Loucy (cell line): ENCODE results near the gene KIFC1.

Source experiments
- H2AFZ ChIP-seq: fragments of 200-600 bp; sonication (generic); 2 replicates; pipeline ENCODE4 v1.6.0; 2016; ENCODE audit warnings: antibody characterized with exemption, mild to moderate bottlenecking, low read length, moderate library complexity
- H3F3A ChIP-seq: fragments of 200-600 bp; 2 replicates; pipeline ENCODE4 v1.6.0; 2016; ENCODE audit warnings: antibody characterized with exemption, low read depth, mild to moderate bottlenecking
- H3K27me3 ChIP-seq: fragments of 200-600 bp; sonication (generic); 2 replicates; pipeline ENCODE4 v1.6.1; 2014; ENCODE audit warnings: low read length, mild to moderate bottlenecking; ENCODE audit not compliant: insufficient read depth, poor library complexity, severe bottlenecking
- H3K36me3 ChIP-seq: fragments of 200-600 bp; sonication (generic); 2 replicates; pipeline ENCODE4 v1.6.1; 2016; ENCODE audit warnings: low read length; ENCODE audit not compliant: insufficient read depth
- H3K4me1 ChIP-seq: fragments of 200-600 bp; sonication (generic); 2 replicates; pipeline ENCODE4 v1.5.1; 2014; ENCODE audit warnings: low read length, mild to moderate bottlenecking; ENCODE audit not compliant: insufficient read depth, poor library complexity, severe bottlenecking
- H3K4me2 ChIP-seq: fragments of 200-600 bp; sonication (generic); 2 replicates; pipeline ENCODE4 v1.6.0; 2014; ENCODE audit warnings: antibody characterized with exemption, low read length, low read depth, mild to moderate bottlenecking; ENCODE audit not compliant: poor library complexity, severe bottlenecking
- H3K4me3 ChIP-seq: fragments of 200-600 bp; sonication (generic); 2 replicates; pipeline ENCODE4 v1.5.1; 2014; ENCODE audit warnings: low read length, mild to moderate bottlenecking, mixed read lengths; ENCODE audit not compliant: poor library complexity, severe bottlenecking
- H3K79me2 ChIP-seq: fragments of 200-600 bp; sonication (generic); 2 replicates; pipeline ENCODE4 v1.6.1; 2014; ENCODE audit warnings: low read length; ENCODE audit not compliant: insufficient read depth
- H3K9ac ChIP-seq: fragments of 200-600 bp; sonication (generic); 2 replicates; pipeline ENCODE4 v1.6.0; 2014; ENCODE audit warnings: mild to moderate bottlenecking, low read depth, low read length, moderate library complexity; ENCODE audit not compliant: poor library complexity, severe bottlenecking
- H3K9me2 ChIP-seq: fragments of 200-600 bp; sonication (generic); replicated peaks from 2 replicates; pipeline ENCODE4 v1.6.1; 2016; ENCODE audit warnings: low read depth, low read length, mixed read lengths
- H3K9me3 ChIP-seq: fragments of 200-600 bp; sonication (generic); 2 replicates; pipeline ENCODE4 v1.6.1; 2014; ENCODE audit warnings: mild to moderate bottlenecking, antibody characterized with exemption, low read length, low read depth; ENCODE audit not compliant: insufficient read depth
- H4K20me1 ChIP-seq: fragments of 200-600 bp; sonication (generic); 2 replicates; pipeline ENCODE4 v1.6.0; 2014; ENCODE audit warnings: antibody characterized with exemption, low read length, mild to moderate bottlenecking; ENCODE audit not compliant: insufficient read depth, poor library complexity, severe bottlenecking
- EZH2phosphoT487 ChIP-seq: fragments of 200-600 bp; IDR thresholded peaks from 2 replicates; pipeline ENCODE4 v1.6.1; 2018; ENCODE audit warnings: antibody characterized with exemption, mild to moderate bottlenecking, moderate library complexity, borderline replicate concordance
- TF ChIP-seq, protein P1 (sequence below): fragments of 200-600 bp; sonication (generic); conservative IDR thresholded peaks from 2 replicates; pipeline ENCODE4 v1.5.1; 2014; ENCODE audit warnings: mild to moderate bottlenecking, antibody characterized with exemption, low read length

KIFC1 gene

DNA sequence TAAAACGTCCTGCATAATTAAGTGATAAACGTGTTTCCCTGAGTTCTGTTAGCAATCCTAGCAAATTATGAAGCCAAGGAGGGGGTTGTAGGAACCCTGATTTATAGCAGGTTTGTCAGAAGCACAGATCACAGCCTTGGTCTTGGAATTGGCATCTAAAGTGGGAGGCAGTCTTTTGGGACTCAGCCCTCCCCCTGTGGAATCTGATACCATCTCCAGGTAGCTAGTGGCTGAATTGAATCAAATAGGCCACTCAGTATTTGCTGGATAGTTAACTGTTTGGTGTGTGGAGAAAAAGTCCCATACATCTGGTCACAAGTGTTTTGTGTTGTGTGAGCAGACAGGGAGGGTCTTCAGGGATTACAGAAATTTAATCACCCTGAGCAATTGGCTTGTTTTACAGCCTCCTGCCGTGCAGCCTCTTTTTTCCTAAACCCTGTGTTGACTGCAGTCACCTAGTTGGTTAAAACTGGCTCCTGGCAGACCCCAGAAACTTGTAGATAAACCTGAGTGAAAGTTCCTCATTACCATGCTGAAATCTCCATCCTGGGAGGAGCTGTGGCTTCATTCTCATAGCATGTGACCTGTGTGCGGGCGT lies 19.0 kb upstream of the KIFC1 start:
- H3K79me2 ChIP-seq, result no peaks in the 10 kb centered on the region
- H2AFZ ChIP-seq, result no peak overlapping the region
- H3K27me3 ChIP-seq, result no peaks in the 10 kb centered on the region
- no peaks in the 10 kb centered on the region for H3K9me3 ChIP-seq
- H3K9me2 ChIP-seq, result no peaks in the 10 kb centered on the region
- no peak overlapping the region for H3K4me2 ChIP-seq
- no peak overlapping the region for H3K9ac ChIP-seq
- H3K4me3 ChIP-seq, result no peak overlapping the region
- no peaks in the 10 kb centered on the region for H3K4me1 ChIP-seq
- H4K20me1 ChIP-seq, result no peaks in the 10 kb centered on the region
- no peaks in the 10 kb centered on the region for H3F3A ChIP-seq
- no peaks in the 10 kb centered on the region for H3K36me3 ChIP-seq
- TF ChIP-seq EZH2phosphoT487, result no peak
- TF ChIP-seq, protein P1, sequence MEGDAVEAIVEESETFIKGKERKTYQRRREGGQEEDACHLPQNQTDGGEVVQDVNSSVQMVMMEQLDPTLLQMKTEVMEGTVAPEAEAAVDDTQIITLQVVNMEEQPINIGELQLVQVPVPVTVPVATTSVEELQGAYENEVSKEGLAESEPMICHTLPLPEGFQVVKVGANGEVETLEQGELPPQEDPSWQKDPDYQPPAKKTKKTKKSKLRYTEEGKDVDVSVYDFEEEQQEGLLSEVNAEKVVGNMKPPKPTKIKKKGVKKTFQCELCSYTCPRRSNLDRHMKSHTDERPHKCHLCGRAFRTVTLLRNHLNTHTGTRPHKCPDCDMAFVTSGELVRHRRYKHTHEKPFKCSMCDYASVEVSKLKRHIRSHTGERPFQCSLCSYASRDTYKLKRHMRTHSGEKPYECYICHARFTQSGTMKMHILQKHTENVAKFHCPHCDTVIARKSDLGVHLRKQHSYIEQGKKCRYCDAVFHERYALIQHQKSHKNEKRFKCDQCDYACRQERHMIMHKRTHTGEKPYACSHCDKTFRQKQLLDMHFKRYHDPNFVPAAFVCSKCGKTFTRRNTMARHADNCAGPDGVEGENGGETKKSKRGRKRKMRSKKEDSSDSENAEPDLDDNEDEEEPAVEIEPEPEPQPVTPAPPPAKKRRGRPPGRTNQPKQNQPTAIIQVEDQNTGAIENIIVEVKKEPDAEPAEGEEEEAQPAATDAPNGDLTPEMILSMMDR, result no peak

DNA sequence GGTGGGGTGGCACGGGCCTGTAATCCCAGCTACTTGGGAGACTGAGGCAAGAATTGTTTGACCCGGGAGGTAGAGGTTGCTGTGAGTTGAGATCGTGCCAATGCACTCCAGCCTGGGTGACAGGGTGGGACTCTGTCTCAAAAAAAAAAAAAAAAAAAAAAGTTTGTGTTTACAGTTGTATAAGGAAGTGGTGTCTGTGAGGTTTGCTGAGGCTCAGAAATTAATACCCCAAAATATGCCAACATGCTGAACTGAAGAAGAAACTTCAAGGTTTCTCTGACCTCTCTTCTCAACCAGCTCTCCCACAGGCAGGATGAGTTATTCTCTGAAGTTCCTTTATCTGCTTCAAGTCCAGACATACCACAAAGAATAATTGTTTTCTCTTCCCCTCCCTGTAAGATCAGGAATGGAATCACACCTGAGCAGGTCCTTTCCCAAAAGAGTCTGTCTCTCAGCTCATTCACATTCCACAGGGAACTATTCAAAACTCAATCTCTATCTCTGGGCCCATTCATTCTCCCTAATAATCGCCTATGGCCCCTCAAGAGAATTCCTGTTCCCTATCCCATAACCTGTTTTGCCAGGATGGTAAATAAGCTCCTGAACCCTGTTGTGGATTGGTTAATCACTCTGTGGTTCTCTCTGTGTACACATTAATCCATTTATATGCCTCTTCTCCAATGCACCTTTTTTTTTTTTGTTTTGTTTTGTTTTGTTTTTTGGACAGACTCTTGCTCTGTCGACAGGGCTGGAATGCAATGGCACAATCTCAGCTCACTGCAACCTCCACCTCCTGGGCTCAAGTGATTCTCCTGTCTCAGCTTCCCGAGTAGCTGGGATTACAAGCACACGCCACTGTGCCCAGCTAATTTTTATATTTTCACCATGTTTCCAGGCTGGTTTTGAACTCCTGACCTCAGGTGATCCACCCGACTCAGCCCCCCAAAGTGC lies 17.4 kb upstream of the KIFC1 start:
- no peaks in the 10 kb centered on the region for H3K79me2 ChIP-seq
- H4K20me1 ChIP-seq, result no peaks in the 10 kb centered on the region
- no peaks in the 10 kb centered on the region for H3K36me3 ChIP-seq
- H3F3A ChIP-seq, result no peaks in the 10 kb centered on the region
- TF ChIP-seq, protein P1, result no peak
- no peak for TF ChIP-seq EZH2phosphoT487
- no peaks in the 10 kb centered on the region for H3K27me3 ChIP-seq
- no peak overlapping the region for H3K4me2 ChIP-seq
- H3K9me2 ChIP-seq, result no peaks in the 10 kb centered on the region
- H3K9ac ChIP-seq, result no peak overlapping the region
- no peaks in the 10 kb centered on the region for H3K9me3 ChIP-seq
- H3K4me3 ChIP-seq, result no peak overlapping the region
- H3K4me1 ChIP-seq, result no peaks in the 10 kb centered on the region
- no peak overlapping the region for H2AFZ ChIP-seq

DNA sequence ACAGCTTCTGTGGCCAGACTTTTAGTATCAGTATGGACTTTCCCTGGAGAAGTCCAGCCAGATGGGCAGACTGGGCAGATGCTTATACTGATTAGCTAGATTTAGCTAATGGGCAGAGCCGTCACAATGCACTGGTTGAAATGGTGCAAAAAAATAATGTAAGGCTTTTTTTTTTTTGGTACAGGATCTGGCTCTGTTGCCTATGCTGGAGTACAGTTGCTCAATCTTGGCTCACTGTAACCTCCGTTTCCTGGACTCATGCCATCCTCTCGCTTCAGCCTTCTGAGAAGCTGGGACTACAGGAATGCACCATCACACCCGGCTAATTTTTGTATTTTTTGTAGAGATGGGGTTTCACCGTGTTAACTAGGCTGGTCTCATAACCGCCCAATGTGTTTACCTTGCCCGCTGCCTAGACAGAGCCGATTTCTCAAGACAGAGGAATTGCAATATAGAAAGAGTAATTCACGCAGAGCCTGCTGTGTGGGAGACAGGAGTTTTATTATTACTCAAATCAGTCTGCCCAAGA lies 16.4 kb upstream of the KIFC1 start:
- no peaks in the 10 kb centered on the region for H3K36me3 ChIP-seq
- no peaks in the 10 kb centered on the region for H4K20me1 ChIP-seq
- no peak overlapping the region for H3K4me3 ChIP-seq
- H2AFZ ChIP-seq, result no peak overlapping the region
- no peaks in the 10 kb centered on the region for H3F3A ChIP-seq
- no peak overlapping the region for H3K4me2 ChIP-seq
- H3K9ac ChIP-seq, result no peak overlapping the region
- H3K9me3 ChIP-seq, result no peaks in the 10 kb centered on the region
- no peaks in the 10 kb centered on the region for H3K4me1 ChIP-seq
- no peaks in the 10 kb centered on the region for H3K9me2 ChIP-seq
- H3K27me3 ChIP-seq, result no peaks in the 10 kb centered on the region
- no peak for TF ChIP-seq EZH2phosphoT487
- TF ChIP-seq, protein P1, result no peak
- no peaks in the 10 kb centered on the region for H3K79me2 ChIP-seq
